Measurements from ENCODE around the gene FOXP1. TPM values are rescaled to one million over a fixed set of nuclear protein-coding genes. Genes with fewer than 3 reads are reported as not detected.

FOXP1 gene
- total and polyA plus RNA-seq, 2 experiments from 2014 or later = 37.4 to 59.9 TPM

- Histone ChIP-seq H3K27ac (peak overlapping the region; percentile 90), H3K4me3 (no peak overlapping the region), H3K9me3 (ENCODE audit: low read depth) (no peaks in the 10 kb centered on the region), H4K20me1 (ENCODE audit: insufficient read depth) (no peaks in the 10 kb centered on the region), H3K4me2 (ENCODE audit: unreplicated experiment) (no peak overlapping the region), H3K27me3 (replicated peaks; ENCODE audit: insufficient read depth) (no peaks in the 10 kb centered on the region), H3K9me2 (ENCODE audit: insufficient read depth) (no peaks in the 10 kb centered on the region), H3K79me2 (ENCODE audit: insufficient read depth) (no peaks in the 10 kb centered on the region), H3F3A (ENCODE audit: insufficient read depth) (peaks cover 35% of the 10 kb centered on the region), H2AFZ (no peak overlapping the region), H3K4me1 (ENCODE audit: insufficient read depth) (peaks cover 48% of the 10 kb centered on the region), H3K36me3 (ENCODE audit: low read depth) (no peaks in the 10 kb centered on the region), H3K9ac (peak overlapping the region; percentile 61)
- TF ChIP-seq EZH2 (IDR thresholded peaks at IDR 0.05; ENCODE audit: insufficient read depth, poor library complexity, severe bottlenecking) = no peak
- TF ChIP-seq EZH2phosphoT487 (IDR thresholded peaks at IDR 0.05; ENCODE audit: insufficient read depth, low read depth) = no peak
- in situ Hi-C loops (cut with MboI) = no loop called here
- DNase-seq = no peak
- 79% methylated on average over 3 of the region's 3 CpGs for WGBS, 2 experiments (ENCODE audit: low coverage in 1 of 2, low lambda C conversion rate in 2 of 2, missing lambda C conversion rate in 2 of 2)
Observed at GRCh38 chr3:71172189-71172588, 411.3 kb downstream of the FOXP1 start.

GRCh38 chr3:71171247-71171646 is 412.3 kb downstream of the FOXP1 start:
- peaks cover 48% of the 10 kb centered on the region for H3K4me1 ChIP-seq (ENCODE audit: insufficient read depth)

GRCh38 chr3:71168880-71169411 is 414.6 kb downstream of the FOXP1 start:
- no peaks in the 10 kb centered on the region for H3K27me3 ChIP-seq (replicated peaks; ENCODE audit: insufficient read depth)
- H4K20me1 ChIP-seq (ENCODE audit: insufficient read depth) = no peaks in the 10 kb centered on the region
- H3K79me2 ChIP-seq (ENCODE audit: insufficient read depth) = no peaks in the 10 kb centered on the region
- peak; percentile 63 for DNase-seq
- peaks cover 41% of the 10 kb centered on the region for H3K4me1 ChIP-seq (ENCODE audit: insufficient read depth)
- H3F3A ChIP-seq (ENCODE audit: insufficient read depth) = peaks cover 30% of the 10 kb centered on the region
- H3K9me2 ChIP-seq (ENCODE audit: insufficient read depth) = no peaks in the 10 kb centered on the region
- H3K4me3 ChIP-seq = peak overlapping the region; percentile 31
- peak overlapping the region; percentile 64 for H3K4me2 ChIP-seq (ENCODE audit: unreplicated experiment)
- 48 to 55% methylated on average over 11 of the region's 11 CpGs for WGBS, 2 experiments (ENCODE audit: low coverage in 1 of 2, low lambda C conversion rate in 2 of 2, missing lambda C conversion rate in 2 of 2)
- in situ Hi-C loops (cut with MboI) = no loop called here
- H3K27ac ChIP-seq = peak overlapping the region; percentile 89
- TF ChIP-seq EZH2 (IDR thresholded peaks at IDR 0.05; ENCODE audit: insufficient read depth, poor library complexity, severe bottlenecking) (no peak), EZH2phosphoT487 (IDR thresholded peaks at IDR 0.05; ENCODE audit: insufficient read depth, low read depth) (no peak)
- H3K9ac ChIP-seq = peak overlapping the region; percentile 74
- H2AFZ ChIP-seq = peak overlapping the region; percentile 39
- no peaks in the 10 kb centered on the region for H3K9me3 ChIP-seq (ENCODE audit: low read depth)
- H3K36me3 ChIP-seq (ENCODE audit: low read depth) = no peaks in the 10 kb centered on the region

More at GRCh38 chr3:71171247-71171646, 412.3 kb downstream of the FOXP1 start:
- TF ChIP-seq EZH2phosphoT487 (IDR thresholded peaks at IDR 0.05; ENCODE audit: insufficient read depth, low read depth) (no peak), EZH2 (IDR thresholded peaks at IDR 0.05; ENCODE audit: insufficient read depth, poor library complexity, severe bottlenecking) (no peak)
- Histone ChIP-seq H3K4me3 (no peak overlapping the region), H3K27ac (no peak overlapping the region), H3F3A (ENCODE audit: insufficient read depth) (peaks cover 35% of the 10 kb centered on the region), H3K36me3 (ENCODE audit: low read depth) (no peaks in the 10 kb centered on the region), H2AFZ (no peak overlapping the region), H3K9me3 (ENCODE audit: low read depth) (no peaks in the 10 kb centered on the region), H3K9me2 (ENCODE audit: insufficient read depth) (no peaks in the 10 kb centered on the region), H3K9ac (no peak overlapping the region), H3K79me2 (ENCODE audit: insufficient read depth) (no peaks in the 10 kb centered on the region), H3K4me2 (ENCODE audit: unreplicated experiment) (no peak overlapping the region), H3K27me3 (replicated peaks; ENCODE audit: insufficient read depth) (no peaks in the 10 kb centered on the region), H4K20me1 (ENCODE audit: insufficient read depth) (no peaks in the 10 kb centered on the region)
- DNase-seq = no peak
- WGBS, 2 experiments (ENCODE audit: low coverage in 1 of 2, low lambda C conversion rate in 2 of 2, missing lambda C conversion rate in 2 of 2) = 98 to 99% methylated on average over 7 of the region's 7 CpGs
- in situ Hi-C loops (cut with MboI) = no loop called here

GRCh38 chr3:71168121-71168721 is 415.3 kb downstream of the FOXP1 start:
- peak overlapping the region; percentile 31 for H3K4me3 ChIP-seq
- no peak for TF ChIP-seq EZH2 (IDR thresholded peaks at IDR 0.05; ENCODE audit: insufficient read depth, poor library complexity, severe bottlenecking)
- TF ChIP-seq EZH2phosphoT487 (IDR thresholded peaks at IDR 0.05; ENCODE audit: insufficient read depth, low read depth) = no peak
- H3K36me3 ChIP-seq (ENCODE audit: low read depth) = no peaks in the 10 kb centered on the region
- no peaks in the 10 kb centered on the region for H3K9me3 ChIP-seq (ENCODE audit: low read depth)
- 37 to 43% methylated on average over 6 of the region's 6 CpGs for WGBS, 2 experiments (ENCODE audit: low coverage in 1 of 2, low lambda C conversion rate in 2 of 2, missing lambda C conversion rate in 2 of 2)
- H3K79me2 ChIP-seq (ENCODE audit: insufficient read depth) = no peaks in the 10 kb centered on the region
- no peaks in the 10 kb centered on the region for H3K27me3 ChIP-seq (replicated peaks; ENCODE audit: insufficient read depth)
- in situ Hi-C loops (cut with MboI) = no loop called here
- DNase-seq = peak; percentile 76
- H3K4me1 ChIP-seq (ENCODE audit: insufficient read depth) = peaks cover 34% of the 10 kb centered on the region
- H3F3A ChIP-seq (ENCODE audit: insufficient read depth) = peaks cover 23% of the 10 kb centered on the region
- H3K4me2 ChIP-seq (ENCODE audit: unreplicated experiment) = peak overlapping the region; percentile 64
- peak overlapping the region; percentile 74 for H3K9ac ChIP-seq
- H3K9me2 ChIP-seq (ENCODE audit: insufficient read depth) = no peaks in the 10 kb centered on the region
- H4K20me1 ChIP-seq (ENCODE audit: insufficient read depth) = no peaks in the 10 kb centered on the region
- peak overlapping the region; percentile 89 for H3K27ac ChIP-seq
- peak overlapping the region; percentile 39 for H2AFZ ChIP-seq
